GM12891 (cell line): ENCODE results near the gene FANCC.
"Not testable (repeated sequence)": the region's sequence is repeated elsewhere in the genome, so short reads cannot be mapped to it uniquely, and the experiment has no call there.

Experiments used
- POLR2A ChIP-seq: IDR thresholded peaks from 2 replicates; pipeline ENCODE4 v1.6.1; 2011; ENCODE audit warnings: low read depth, low read length, control low read depth
- POLR2AphosphoS5 ChIP-seq: IDR thresholded peaks from 2 replicates; pipeline ENCODE4 v1.6.1; 2011; ENCODE audit warnings: low read depth, low read length, control low read depth
- POU2F2 ChIP-seq: IDR thresholded peaks from 2 replicates; pipeline ENCODE4 v1.6.1; 2011; ENCODE audit warnings: low read depth, mild to moderate bottlenecking, control low read depth, low read length, moderate library complexity
- SPI1 ChIP-seq: IDR thresholded peaks from 2 replicates; pipeline ENCODE4 v1.6.1; 2011; ENCODE audit warnings: low read depth, low read length, control low read depth

- not testable (repeated sequence) for TF ChIP-seq POLR2AphosphoS5, POU2F2, POLR2A, SPI1
Measured at GRCh38 chr9:95274160-95274559, 43.3 kb downstream of the FANCC start.
